HepG2 (cell line): ENCODE data around the gene ID4. TPM values are rescaled to one million over a fixed set of nuclear protein-coding genes. Genes with fewer than 3 reads are reported as not detected.

ENCODE experiments used
- ARHGAP35 ChIP-seq: sonication (generic); formaldehyde crosslinking; IDR thresholded peaks from 2 replicates; pipeline ENCODE4 v1.9.0; 2022; ENCODE audit warnings: mild to moderate bottlenecking, inconsistent platforms, moderate library complexity, missing genetic modification reagents, borderline replicate concordance
- ARID5B ChIP-seq: IDR thresholded peaks from 2 replicates; pipeline ENCODE4 v1.4.0; 2020; ENCODE audit warnings: mild to moderate bottlenecking, missing genetic modification reagents
- EP300 ChIP-seq, 3 experiments: sonication (generic) in 1 of 3; formaldehyde crosslinking in 1 of 3; IDR thresholded peaks; 2 replicates each; pipeline versions ENCODE4 v1.5.1 to v1.6.1; 2011 to 2020; ENCODE audit warnings: low read depth in 2 of 3, low read length in 2 of 3, borderline replicate concordance in 1 of 3, improper control_type of control experiment in 1 of 3, mild to moderate bottlenecking in 1 of 3, missing genetic modification reagents in 1 of 3, moderate library complexity in 1 of 3
- FOXA3 ChIP-seq: IDR thresholded peaks from 2 replicates; pipeline ENCODE4 v1.6.1; 2016; ENCODE audit warnings: missing genetic modification reagents, missing compliant biosample characterization
- HDAC2 ChIP-seq: sonication (generic); formaldehyde crosslinking; IDR thresholded peaks from 2 replicates; pipeline ENCODE4 v1.4.0; 2020; ENCODE audit warnings: missing genetic modification reagents
- HOMEZ ChIP-seq: IDR thresholded peaks from 2 replicates; pipeline ENCODE4 v1.6.1; 2016; ENCODE audit warnings: low read depth
- NCOR1 ChIP-seq: fragments of 200-600 bp; sonication (generic); IDR thresholded peaks from 2 replicates; pipeline ENCODE4 v1.7.0; 2017; ENCODE audit warnings: antibody characterized with exemption, low read length, borderline replicate concordance
- NKX3-1 ChIP-seq: sonication (generic); formaldehyde crosslinking; IDR thresholded peaks from 2 replicates; pipeline ENCODE4 v1.5.0; 2020; ENCODE audit warnings: missing genetic modification reagents
- PPARG ChIP-seq: conservative IDR thresholded peaks from 2 replicates; pipeline ENCODE4 v1.6.1; 2016; ENCODE audit warnings: missing biosample characterization, missing genetic modification reagents
- RBFOX2 ChIP-seq: fragments of 200-400 bp; formaldehyde crosslinking; IDR thresholded peaks from 2 replicates; pipeline ENCODE4 v1.6.1; 2017; ENCODE audit warnings: low read depth, mild to moderate bottlenecking, low read length
- SMAD1 ChIP-seq: sonication (generic); formaldehyde crosslinking; IDR thresholded peaks from 2 replicates; pipeline ENCODE4 v1.4.0; 2020; ENCODE audit warnings: missing genetic modification reagents, low read depth, mild to moderate bottlenecking, borderline replicate concordance
- SOX6 ChIP-seq, 2 experiments: fragments of 450-650 bp in 1 of 2; sonication (generic) in 1 of 2; formaldehyde crosslinking in 1 of 2; IDR thresholded peaks; 2 replicates each; pipeline versions ENCODE4 v1.4.0 to v1.6.1; 2017 to 2020; ENCODE audit warnings: antibody characterized with exemption in 1 of 2, mild to moderate bottlenecking in 1 of 2, missing genetic modification reagents in 1 of 2
- SYNCRIP ChIP-seq: fragments of 200-400 bp; formaldehyde crosslinking; IDR thresholded peaks from 2 replicates; pipeline ENCODE4 v1.6.1; 2018; ENCODE audit warnings: mild to moderate bottlenecking, low read depth, low read length; ENCODE audit not compliant: insufficient read depth
- TCF7 ChIP-seq: sonication (generic); IDR thresholded peaks from 2 replicates; pipeline ENCODE4 v1.6.1; 2016; ENCODE audit warnings: antibody characterized with exemption, low read depth
- TP53 ChIP-seq: sonication (generic); formaldehyde crosslinking; conservative IDR thresholded peaks from 2 replicates; pipeline ENCODE4 v1.4.0; 2020; ENCODE audit warnings: missing genetic modification reagents
- ZGPAT ChIP-seq: IDR thresholded peaks from 2 replicates; pipeline ENCODE4 v1.6.1; 2016; ENCODE audit warnings: mild to moderate bottlenecking
- ZSCAN9 ChIP-seq: IDR thresholded peaks from 2 replicates; pipeline ENCODE4 v1.6.1; 2016; ENCODE audit warnings: borderline replicate concordance
- polyA plus RNA-seq, 8 experiments: library from polyadenylated mRNA; depleted of rRNA in 3 of 8; stranded (reverse) in 7 of 8; unstranded in 1 of 8; fragments of >200 nt; fragmentation: Illumina TruSeq in 4 of 8; extraction: Trizol in 4 of 8; gene quantifications; 2 replicates each; pipeline versions ENCODE4 v1.2.1 to v1.2.3, GENCODE V29; 2011 to 2016; ENCODE audit warnings: low read depth in 4 of 8, missing spikeins in 1 of 8, mixed read lengths in 1 of 8; ENCODE audit not compliant: insufficient read depth in 1 of 8
- total RNA-seq, 5 experiments: library from RNA; depleted of rRNA; stranded (reverse); fragments of >200 nt; fragmentation: Illumina TruSeq; extraction: Trizol; gene quantifications; 2 replicates each; pipeline ENCODE4 v1.2.3, GENCODE V29; 2016; ENCODE audit warnings: low read depth in 1 of 5
- TF ChIP-seq, protein P1 (sequence below): sonication (generic); formaldehyde crosslinking; IDR thresholded peaks from 2 replicates; pipeline ENCODE4 v1.4.0; 2020; ENCODE audit warnings: missing genetic modification reagents

Gene ID4
- total and polyA plus RNA-seq, 2 of the 13 experiments (the other 11 are each of a cell fraction or from before 2014, with no cell fraction given), result 0.20 to 0.44 TPM

GRCh38 chr6:19811397-19812079 lies 25.6 kb upstream of the ID4 start (continued):
- peak; percentile 80 for TF ChIP-seq ARID5B
- TF ChIP-seq EP300 (IDR thresholded peaks at IDR 0.05; ENCODE audit: low read depth in 2 of 2, low read length in 2 of 2), result peak in 1 of 2 experiments; percentile 85; a peak in 2 of 4 replicates
- no peak; the same call in 1 of the 2 replicates for TF ChIP-seq EP300 (CRISPR knock-in tag; IDR thresholded peaks at IDR 0.05; ENCODE audit: borderline replicate concordance)
- TF ChIP-seq TP53 (CRISPR knock-in tag), result no peak
- no peak for TF ChIP-seq SOX6 (IDR thresholded peaks at IDR 0.05)
- peak; percentile 96 for TF ChIP-seq SOX6 (CRISPR knock-in tag; IDR thresholded peaks at IDR 0.05)
- TF ChIP-seq ARHGAP35 (CRISPR knock-in tag), result no peak
- peak; percentile 80 for TF ChIP-seq TCF7
- TF ChIP-seq HDAC2 (CRISPR knock-in tag), result peak; percentile 38; the same call in 1 of the 2 replicates
- no peak for TF ChIP-seq ZSCAN9 (CRISPR knock-in tag)
- peak; percentile 32; the same call in 1 of the 2 replicates for TF ChIP-seq NCOR1
- no peak for TF ChIP-seq NKX3-1 (CRISPR knock-in tag)
- no peak for TF ChIP-seq RBFOX2
- 0 out of 2 replicates have a peak, but pooled peaks have one; percentile 22 for TF ChIP-seq FOXA3 (CRISPR knock-in tag)
- TF ChIP-seq ZGPAT (CRISPR knock-in tag), result 0 out of 2 replicates have a peak, but pooled peaks have one; percentile 32
- TF ChIP-seq SYNCRIP, result no peak
- no peak for TF ChIP-seq HOMEZ (CRISPR knock-in tag)
- no peak for TF ChIP-seq PPARG
- TF ChIP-seq, protein P1, sequence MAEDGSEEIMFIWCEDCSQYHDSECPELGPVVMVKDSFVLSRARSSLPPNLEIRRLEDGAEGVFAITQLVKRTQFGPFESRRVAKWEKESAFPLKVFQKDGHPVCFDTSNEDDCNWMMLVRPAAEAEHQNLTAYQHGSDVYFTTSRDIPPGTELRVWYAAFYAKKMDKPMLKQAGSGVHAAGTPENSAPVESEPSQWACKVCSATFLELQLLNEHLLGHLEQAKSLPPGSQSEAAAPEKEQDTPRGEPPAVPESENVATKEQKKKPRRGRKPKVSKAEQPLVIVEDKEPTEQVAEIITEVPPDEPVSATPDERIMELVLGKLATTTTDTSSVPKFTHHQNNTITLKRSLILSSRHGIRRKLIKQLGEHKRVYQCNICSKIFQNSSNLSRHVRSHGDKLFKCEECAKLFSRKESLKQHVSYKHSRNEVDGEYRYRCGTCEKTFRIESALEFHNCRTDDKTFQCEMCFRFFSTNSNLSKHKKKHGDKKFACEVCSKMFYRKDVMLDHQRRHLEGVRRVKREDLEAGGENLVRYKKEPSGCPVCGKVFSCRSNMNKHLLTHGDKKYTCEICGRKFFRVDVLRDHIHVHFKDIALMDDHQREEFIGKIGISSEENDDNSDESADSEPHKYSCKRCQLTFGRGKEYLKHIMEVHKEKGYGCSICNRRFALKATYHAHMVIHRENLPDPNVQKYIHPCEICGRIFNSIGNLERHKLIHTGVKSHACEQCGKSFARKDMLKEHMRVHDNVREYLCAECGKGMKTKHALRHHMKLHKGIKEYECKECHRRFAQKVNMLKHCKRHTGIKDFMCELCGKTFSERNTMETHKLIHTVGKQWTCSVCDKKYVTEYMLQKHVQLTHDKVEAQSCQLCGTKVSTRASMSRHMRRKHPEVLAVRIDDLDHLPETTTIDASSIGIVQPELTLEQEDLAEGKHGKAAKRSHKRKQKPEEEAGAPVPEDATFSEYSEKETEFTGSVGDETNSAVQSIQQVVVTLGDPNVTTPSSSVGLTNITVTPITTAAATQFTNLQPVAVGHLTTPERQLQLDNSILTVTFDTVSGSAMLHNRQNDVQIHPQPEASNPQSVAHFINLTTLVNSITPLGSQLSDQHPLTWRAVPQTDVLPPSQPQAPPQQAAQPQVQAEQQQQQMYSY (CRISPR knock-in tag), result no peak
- no peak for TF ChIP-seq SMAD1 (CRISPR knock-in tag)
